Measurements from ENCODE around the gene AFAP1L2.
"Not testable (repeated sequence)": the region's sequence is repeated elsewhere in the genome, so short reads cannot be mapped to it uniquely, and the experiment has no call there.

Gene AFAP1L2

DNA sequence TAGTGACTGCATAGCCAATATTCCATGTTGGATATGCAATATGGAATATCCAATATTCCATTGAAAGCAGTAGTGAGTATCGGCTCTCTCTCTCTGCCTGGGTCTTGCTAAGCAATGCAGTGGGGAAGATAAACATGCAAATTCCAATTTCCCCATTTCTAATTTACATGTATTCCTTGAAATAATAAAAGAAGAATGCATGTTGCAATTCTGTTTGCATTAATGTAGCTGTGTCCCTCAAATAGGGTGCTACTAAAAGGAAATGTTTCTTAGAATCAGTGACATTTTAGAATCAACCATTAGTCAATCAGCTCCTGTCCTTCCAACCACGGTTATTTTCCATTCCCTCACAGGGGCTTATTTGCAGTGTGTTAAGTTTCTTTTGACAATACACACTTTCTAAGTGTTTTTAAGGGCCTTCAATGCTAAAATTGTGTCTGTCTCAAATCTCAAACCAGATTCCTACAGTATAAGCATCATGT is 46.7 kb downstream of the AFAP1L2 start:
- DNase-seq, result no peak

DNA sequence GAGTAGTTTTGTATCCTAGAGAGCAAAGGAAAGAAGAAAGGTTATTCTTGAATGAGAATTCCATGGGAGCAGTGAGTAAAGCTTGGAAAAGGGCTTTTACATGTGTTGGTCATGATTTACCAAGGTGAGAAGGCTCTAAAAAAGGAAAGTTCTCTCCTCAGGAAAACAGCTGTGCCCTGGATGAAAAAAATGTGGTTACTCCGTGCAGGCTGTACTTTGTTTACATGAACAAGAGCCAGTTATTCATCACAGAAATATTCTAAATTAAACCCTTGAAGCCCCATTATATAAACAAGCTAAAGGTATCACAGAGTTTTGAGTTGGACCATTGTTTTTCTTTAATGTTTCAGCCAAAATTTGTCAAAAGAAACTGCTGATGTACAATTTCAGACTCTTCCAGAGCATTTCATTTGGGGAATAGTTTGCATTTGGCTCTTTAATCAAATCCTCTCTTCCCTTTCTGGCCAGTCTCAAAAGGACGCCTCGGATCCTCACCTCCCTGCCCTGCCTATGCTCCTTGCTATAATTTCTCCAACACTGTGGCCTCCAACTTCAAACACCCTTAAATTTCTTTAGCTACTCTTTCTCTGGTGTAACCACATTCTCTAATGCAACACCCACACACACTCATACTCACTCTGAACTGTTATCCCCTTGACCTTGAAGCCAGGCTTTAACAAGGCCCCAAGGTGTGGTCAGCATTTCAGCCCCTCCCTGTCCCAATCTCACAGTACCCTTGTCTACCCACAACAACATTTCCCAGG is 47.4 kb downstream of the AFAP1L2 start:
- DNase-seq, result no peak

DNA sequence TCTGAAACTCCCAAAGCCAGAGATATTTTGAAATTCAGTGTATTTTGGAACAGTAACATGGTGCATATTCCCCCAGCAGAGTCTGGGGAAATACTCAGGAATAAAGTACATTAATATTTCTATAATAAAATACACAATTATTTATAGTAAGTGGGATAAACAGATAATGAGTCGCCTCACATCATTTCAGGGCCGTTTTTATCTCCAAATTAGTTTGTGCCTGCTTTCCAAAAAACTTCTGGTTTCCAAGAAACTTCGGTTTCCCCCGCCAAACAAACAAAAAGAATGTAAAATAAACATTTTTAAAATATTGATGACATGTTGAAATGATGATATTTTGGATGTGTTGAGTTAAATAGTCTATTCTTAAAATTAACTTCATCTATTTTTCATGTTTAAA is 48.2 kb downstream of the AFAP1L2 start:
- DNase-seq, result no peak

DNA sequence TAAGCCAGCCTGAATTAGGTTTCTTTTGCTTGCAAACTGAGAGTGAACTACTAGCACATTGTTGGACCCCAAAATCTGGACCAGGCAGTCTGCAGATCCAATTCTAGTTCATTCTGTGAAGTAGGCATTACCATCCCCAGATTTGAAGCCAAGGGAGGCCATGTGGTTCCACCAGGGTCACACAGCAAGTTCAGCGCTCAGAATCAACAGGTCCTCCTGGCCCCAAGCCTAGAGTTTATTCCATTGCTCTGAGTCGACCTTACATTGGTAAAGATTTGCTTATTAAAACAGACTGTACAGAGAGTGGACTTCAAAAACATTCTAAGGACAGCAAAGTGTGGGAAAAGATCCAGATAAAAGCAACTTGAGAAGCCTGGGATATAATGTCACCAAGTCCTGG is 50.9 kb downstream of the AFAP1L2 start:
- DNase-seq, result no peak

DNA sequence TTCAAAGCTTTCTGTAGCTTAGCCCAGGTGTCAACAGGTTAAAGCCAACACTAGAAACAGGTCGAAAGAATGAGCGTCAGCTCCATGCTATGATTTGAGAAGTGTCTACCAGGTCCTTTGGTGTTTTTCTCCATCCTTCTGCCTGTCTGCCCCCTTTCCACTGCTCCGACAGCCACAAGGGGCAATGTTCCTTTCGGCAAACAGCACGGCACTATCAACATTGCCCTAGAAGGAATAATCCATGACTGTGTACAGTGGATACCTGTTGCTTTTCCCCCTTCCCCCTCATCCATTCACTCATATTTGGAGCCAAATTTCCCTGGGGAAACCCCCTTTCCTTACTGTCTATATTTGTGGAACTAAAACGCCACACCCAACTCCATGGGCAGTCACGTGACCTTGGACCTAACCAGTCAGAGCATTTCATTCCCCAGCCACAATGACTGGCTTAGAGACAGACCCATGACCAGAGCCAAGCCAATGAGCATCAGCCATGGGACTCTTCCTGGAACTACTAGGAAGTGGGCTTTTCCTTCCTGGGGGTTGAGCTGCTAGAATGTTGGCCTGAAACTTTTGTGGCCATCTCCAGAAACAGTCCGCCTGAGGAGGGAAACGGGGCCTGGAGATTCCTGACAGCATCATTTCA is 51.5 kb downstream of the AFAP1L2 start:
- no peak for DNase-seq

DNA sequence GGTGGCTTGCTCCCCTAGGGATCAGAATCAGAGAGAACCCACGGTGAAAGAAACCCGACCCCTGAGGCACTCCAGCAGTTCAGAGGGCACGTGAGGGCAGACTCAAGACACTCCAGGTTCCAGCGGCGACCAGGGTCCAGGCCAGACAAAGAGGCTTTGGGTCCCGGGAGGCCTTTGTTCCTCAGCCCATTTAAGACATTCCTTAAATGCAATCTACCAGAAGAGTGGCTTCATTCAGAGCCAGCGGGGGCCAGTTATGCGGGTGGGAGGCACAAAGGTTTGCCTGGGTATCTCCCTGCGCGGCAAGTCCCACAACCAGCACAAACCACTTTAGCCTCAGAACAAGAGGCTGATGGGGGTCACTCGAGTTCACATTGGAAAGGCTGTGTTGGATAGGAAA is 53.6 kb downstream of the AFAP1L2 start:
- DNase-seq, result no peak

DNA sequence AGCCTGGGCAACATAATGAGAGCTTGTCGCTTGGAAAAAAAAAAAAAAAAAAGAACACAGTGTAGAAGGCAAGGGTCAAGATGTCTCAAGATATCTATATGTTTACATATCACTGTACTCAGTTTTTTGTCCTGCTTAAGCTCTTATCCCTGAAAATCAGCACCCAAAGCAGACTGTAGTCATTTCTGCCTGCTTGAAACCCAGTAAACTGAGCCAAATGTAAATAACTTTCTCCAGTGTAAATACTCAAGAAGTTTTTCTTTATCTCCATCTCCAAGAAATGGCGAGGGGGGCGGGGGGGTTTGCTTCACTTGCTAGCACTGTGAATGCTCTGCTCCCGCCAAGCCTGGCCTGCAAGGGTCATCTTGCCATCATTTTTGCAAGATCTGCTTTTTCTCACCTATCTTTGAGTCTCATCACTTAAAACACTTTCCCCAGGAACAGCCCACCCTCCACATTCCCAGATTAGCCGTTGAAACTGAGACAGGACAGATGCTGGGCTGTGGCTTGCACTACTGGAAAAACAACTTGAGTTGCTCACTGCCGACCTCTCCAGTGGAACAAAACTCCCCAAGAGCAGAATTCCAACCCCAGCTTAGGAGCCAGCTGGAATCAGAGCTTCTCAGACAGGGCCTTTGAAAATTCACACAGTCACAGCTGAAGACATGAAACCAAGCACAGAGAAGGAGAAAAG is 54.6 kb downstream of the AFAP1L2 start:
- DNase-seq, result no peak

DNA sequence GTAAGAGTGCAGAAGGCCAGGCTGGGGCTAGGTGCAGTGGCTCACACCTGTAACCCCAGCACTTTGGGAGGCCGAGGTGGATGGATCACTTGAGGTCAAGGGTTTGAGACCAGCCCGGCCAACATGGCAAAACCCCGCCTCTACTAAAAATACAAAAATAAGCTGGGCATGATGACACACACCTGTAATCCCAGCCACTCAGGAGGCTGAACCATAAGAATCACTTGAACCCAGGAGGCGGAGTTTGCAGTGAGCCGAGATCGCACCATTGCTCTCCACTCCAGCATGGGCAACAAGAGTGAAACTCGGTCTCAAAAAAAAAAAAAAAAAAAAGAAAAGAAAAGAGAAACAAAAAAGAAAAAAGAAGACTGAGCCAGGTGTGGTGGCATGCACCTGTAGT is 55.2 kb downstream of the AFAP1L2 start:
- not testable (repeated sequence) for DNase-seq

DNA sequence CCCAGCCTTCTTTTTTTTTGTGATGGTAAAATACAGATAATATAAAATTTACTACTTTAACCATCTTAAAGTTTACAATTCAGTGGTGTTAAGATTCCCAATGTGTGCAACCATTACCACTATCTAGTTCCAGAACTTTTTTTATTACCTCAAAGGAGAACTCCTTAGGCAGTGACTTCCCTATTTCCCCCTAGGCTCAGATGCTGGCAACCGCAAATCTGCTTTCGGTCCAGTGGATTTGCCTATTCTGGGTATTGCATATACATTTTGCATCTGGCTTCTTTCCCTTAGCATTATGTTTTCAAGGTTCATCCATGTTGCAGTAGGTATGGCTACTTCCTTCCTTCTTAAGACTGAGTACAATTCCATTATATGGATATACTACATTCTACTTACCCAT is 56.5 kb downstream of the AFAP1L2 start:
- no peak for DNase-seq

DNA sequence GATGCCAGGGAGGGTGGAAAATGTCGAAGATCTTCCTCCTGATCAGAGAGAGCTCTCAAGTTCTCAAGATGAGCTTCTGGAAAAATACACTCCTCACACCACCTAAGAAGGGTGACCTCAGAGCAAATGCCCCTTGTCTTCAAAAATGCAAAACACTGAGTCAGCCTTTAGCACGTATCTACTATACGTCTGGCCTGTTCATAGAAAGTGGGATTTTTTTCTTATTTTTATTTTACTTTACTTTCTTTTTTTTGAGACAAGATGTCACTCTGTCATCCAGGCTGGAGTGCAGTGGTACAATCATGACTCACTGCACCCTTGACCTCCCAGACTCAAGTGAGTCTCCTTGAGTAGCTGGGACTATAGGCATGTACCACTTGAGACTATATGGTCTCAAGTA is 57.1 kb downstream of the AFAP1L2 start:
- no peak for DNase-seq

DNA sequence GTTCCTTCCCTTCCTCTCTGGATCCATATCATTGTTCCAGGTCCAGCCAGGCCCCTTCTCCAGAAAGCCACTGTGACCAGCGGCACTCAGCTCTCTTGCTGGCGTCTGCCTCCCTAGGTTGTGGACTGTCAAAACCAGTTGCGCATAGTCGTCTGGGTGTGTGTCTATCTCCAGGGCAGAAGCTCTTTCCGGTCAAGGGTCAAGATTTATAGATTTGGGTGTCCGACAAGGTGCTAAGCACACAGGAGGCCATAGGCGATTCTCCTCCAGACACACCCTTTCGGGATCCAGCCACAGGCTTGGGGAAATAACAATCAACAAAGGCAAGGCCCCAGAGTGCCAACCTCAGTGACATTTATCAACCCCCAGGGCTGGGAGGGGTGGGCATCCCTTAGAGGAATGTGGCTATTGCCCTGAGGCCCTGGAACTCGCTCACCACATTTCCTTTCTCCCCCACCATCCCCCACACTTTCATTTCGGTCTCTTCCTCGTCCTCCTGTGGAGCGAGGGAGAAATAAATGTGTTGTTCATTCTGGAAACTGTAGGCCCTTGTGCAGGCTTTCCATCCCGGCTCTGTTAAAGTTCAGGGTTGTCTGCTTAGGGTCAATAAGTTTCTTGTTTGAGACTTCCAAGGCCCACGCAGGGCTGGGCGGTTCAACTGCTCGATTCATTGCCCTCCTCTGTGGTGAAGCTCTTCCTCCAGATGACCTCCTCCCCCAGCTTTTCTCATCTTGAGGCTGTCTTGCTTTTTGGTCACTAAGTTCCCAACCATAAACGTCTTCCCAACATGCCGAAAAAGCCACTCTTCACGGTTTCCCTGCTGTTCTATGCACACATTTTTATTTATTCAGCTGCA is 57.9 kb downstream of the AFAP1L2 start:
- no peak for DNase-seq

DNA sequence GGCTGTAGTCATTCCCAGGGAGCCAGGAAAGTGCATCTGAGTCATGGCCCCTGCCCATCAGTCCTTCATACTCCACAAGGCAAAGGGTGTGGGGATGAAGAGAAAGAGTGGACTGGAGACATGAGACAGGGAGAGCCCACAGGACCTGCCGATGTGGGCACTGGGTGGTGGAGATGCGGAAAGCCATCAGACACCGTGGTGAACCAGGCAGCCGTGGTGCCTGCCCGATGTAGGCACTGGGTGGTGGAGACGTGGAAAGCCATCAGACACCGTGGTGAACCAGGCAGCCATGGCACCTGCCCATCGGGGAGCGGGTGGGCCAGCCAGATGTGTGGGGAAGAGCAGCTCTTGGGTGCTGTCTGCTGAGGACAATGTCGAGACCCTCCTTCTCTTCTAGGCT is 58.6 kb downstream of the AFAP1L2 start:
- no peak for DNase-seq

DNA sequence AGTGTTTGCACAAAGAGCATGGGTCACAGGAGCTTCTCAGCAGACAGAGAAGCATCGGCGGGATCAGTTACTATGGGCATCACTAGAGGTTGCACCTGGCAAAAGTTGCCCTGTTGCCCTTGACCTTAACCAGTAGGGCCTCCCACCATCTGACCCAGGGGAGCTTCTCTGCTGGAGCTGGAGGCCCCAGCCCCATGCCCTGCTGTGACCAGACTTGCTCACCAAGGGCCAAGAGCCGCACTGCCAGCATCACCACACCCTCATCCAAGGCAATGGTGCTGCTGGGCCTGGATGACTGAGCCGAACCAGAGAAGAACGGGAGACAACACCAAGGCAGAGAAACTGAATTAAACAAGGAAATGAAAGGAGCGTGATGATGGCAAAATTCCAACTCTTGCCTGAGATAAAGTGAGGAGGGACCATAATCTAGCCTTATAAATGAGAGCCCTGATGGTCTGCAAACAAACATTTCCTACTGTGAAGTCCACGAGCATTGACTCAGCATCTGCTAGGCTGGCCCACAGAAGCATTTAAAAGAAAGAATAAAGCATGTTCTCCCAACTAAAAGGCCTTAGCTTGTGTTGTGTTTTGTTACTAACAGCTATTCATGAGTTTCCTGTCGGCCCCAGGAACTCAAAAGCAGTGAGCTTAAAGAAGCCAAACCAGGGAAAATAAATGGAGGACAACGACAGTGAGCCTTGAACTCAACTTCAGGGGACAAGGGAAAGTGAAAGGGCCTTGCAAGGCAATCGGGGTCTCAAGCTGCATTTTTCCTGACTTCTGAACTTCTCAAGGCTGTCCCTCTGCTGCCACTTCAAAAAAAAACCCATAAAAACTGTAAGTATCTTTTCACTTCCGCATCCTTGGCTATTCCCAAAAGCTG is 60.4 kb downstream of the AFAP1L2 start:
- DNase-seq, result no peak

DNA sequence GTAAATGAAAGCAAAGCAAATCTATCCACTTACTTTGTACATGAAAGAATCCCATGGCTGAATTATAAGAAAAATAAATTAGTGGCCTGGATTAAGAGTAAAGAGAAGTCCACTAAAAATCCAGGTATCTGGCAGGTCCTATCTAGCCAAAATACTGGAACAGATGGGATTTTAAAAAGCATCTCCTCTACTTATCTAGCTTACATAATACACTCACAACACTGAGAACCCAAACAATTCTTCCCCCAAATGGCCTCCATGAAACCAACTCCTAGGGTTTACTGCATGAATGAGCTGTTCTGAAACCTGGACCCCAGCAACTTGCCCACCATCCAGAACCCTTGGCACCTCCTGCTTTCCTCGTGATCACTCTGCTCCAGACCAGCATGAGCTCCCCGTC is 61.3 kb downstream of the AFAP1L2 start:
- no peak for DNase-seq

DNA sequence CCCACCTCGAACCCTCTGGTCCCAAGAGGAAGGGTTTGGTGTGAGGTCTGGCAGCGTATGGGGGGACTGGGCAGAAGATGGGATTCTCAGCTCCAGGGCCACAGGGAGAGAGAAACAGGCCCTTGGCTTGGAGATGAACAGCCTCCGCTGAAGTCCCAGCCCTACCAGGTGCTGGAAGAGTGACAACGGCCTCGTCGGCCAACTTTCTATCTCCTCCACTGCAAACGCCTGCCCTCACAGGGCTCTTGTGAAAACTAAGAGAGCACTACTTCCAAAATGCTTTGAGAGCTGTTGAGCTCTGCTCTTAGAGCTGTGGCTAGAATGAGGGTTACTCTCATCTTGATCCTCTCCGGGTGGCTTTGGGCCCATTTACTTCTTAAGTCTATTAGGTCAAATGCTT is 63.5 kb downstream of the AFAP1L2 start:
- DNase-seq, result no peak

DNA sequence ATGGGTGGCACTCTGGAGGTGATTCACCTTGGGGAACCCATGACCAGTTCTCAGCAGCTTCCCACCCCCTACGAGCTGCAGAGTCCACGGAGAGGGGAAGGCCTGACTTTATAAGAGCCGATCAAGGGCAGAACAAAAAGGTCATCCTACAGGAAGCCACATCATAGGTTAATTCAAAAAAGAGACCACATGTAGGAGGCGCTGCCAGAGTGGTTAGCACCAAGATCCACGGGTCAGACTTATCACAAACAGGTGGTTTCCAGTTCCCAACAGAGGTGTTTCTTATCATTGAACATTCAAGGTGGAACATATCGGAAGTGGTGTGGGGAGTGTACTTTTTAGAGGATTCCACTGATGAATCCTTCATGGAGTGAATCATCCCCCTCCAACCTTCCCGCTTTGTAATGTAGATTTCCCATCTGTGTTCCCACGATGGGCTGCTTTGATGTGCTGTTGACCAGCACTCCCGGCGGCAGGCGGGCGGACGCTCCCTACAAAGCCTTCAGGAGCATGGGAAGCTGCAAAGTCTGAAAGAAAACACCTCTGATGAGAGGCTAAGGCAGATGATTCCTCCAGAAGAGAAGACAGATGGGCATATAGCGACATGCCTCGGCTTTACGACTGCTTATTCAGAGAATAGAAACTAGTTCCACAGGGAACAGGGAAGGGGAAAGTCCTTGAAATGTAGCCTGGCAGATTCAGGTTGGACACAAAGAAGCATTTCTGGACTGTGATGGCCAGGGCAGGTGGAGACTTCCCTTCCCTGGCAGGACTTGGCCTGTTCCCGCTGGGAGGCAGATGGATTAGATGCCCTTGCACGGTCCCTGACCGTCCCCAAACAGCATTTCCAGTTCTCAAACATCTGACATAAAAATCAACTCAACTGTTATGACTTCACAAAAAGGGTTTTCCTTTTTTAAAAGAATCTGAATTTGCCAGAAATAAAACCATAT is 66.5 kb downstream of the AFAP1L2 start:
- DNase-seq, result no peak

DNA sequence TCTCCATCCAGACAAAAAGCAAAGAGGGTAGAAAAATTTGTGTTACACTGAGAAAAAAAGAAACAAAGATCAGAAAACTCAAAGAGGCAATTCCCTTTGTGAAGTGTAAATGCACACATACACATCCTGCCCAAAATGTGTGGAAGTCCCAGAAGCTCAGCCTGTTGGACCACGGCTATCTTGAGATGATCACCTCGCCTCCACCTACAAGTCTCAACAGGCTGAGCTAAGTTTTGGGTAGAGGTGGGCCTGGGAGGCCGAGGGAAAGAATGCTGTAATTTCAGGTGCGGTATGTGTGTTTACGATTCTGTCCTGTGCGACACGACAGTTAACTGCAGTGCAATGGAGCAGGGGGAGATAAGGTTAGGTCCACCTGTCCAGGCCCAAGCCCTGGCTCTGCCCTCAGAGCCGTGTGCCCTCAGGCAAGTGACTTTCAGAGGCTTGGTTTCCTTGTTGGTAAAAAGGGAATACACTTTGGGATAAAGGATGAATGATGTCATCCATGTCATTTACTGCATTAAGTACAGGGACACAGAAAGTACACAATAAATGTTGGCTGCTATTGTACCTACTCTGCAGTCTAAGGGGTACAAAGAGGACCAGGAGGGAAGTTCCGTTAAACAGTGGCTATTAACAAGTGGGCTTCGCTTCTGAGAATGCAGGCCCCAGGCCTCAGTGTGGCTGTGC is 67.3 kb downstream of the AFAP1L2 start:
- no peak for DNase-seq

DNA sequence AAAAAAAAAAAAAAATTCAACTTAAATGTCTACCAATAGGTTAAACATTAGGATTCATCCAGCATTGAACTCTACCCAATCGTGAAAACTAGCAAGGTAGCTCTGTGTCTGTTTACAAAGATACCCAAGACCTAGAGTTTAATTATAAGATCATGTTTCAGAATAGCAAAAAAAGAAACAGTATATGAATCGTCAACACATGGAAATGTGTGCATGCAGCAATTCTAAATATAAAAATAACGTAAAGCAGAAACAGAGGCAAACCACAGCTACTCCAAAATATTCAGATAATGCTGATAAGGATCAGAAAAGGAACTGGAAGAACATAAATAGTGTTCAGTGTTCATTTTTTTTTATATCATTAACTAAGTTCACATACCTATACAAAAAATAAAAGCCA is 68.7 kb downstream of the AFAP1L2 start:
- DNase-seq, result no peak

DNA sequence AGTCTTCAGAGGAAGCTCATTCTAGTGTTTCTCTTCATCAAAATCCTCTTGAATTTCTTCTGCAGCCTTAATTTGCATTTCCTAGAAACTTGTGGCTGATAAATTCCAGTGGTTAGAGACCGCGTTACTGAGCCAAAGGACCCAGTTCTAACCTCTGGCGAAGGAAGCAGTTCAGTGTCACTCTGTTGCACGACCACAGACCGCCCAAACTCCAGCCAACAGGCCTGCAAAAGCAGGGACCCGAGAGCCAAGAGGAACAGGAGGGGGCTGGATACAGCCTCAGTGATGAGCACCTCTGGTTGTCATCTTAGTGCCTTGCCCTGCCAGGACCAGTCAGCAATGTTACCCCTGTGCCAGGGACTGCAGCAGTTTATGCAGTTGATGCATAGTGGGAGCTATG is 70.0 kb downstream of the AFAP1L2 start:
- DNase-seq, result no peak

DNA sequence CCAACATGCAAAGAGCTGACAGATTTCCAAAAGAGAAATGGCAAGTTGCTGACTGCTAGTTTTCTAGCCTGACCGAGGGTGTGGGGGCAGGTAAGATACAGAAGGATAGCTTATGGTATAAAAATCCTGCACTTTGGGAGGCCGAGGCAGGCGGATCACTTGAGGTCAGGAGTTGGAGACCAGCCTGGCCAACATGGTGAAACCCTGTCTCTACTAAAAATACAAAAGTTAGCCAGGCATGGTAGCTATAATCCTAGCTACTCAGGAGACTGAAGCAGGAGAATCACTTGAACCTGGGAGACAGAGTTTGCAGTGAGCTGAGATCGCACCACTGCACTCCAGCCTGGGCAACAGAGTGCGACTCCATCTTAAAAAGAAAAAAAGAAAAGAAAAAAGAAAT is 70.9 kb downstream of the AFAP1L2 start:
- DNase-seq, result not testable (repeated sequence)

Data from central memory CD4-positive, alpha-beta T cell (primary cell).